ENCODE data around the gene KRTAP13-3. TPM values are rescaled to one million over a fixed set of nuclear protein-coding genes. Genes with fewer than 3 reads are reported as not detected.

The KRTAP13-3 gene
- total RNA-seq, 2 donors from 2014 or later = not detected

- no peaks in the 10 kb centered on the region for H3K36me3 ChIP-seq (ENCODE audit: control insufficient read depth, insufficient read depth, low read length)
- no peak for TF ChIP-seq CTCF (conservative IDR thresholded peaks at IDR 0.05)
- no peak for DNase-seq
- 90 to 96% methylated on average over 4 to 5 of the region's 5 CpGs for WGBS, 2 experiments (ENCODE audit: insufficient coverage in 1 of 2, insufficient read length in 1 of 2)
- H3K4me1 ChIP-seq (ENCODE audit: control insufficient read depth, insufficient read depth, low read length) = no peaks in the 10 kb centered on the region
- peaks cover 8% of the 10 kb centered on the region for H3K27me3 Mint-ChIP-seq (ENCODE audit: insufficient read depth)
- H3K27ac Mint-ChIP-seq = no peak overlapping the region
- no peaks in the 10 kb centered on the region for H3K4me1 Mint-ChIP-seq
- H3K27ac ChIP-seq (ENCODE audit: low read depth, low read length) = no peak overlapping the region
- H3K4me3 ChIP-seq (ENCODE audit: low read length) = no peak overlapping the region
- H3K4me3 Mint-ChIP-seq = no peak overlapping the region
- H3K9me3 Mint-ChIP-seq = peaks cover 28% of the 10 kb centered on the region
- H3K36me3 Mint-ChIP-seq (ENCODE audit: low read depth) = no peaks in the 10 kb centered on the region
- H3K27me3 ChIP-seq (ENCODE audit: control insufficient read depth, insufficient read depth, low read length, poor library complexity, severe bottlenecking) = no peaks in the 10 kb centered on the region
- peaks cover 32% of the 10 kb centered on the region for H3K9me3 ChIP-seq (ENCODE audit: control insufficient read depth, low read length)
- no peak overlapping the region for H3K9ac ChIP-seq (ENCODE audit: extremely low read depth, low read length, poor library complexity, severe bottlenecking)
Measured at GRCh38 chr21:30415993-30416392, 9.7 kb downstream of the KRTAP13-3 start.

GRCh38 chr21:30408782-30409494 is 16.8 kb downstream of the KRTAP13-3 start:
- Histone ChIP-seq H3K27ac (ENCODE audit: low read depth, low read length) (no peak overlapping the region), H3K4me3 (ENCODE audit: low read length) (no peak overlapping the region), H3K4me1 (ENCODE audit: control insufficient read depth, insufficient read depth, low read length) (no peaks in the 10 kb centered on the region), H3K27me3 (ENCODE audit: control insufficient read depth, insufficient read depth, low read length, poor library complexity, severe bottlenecking) (no peaks in the 10 kb centered on the region), H3K36me3 (ENCODE audit: control insufficient read depth, insufficient read depth, low read length) (no peaks in the 10 kb centered on the region), H3K9ac (ENCODE audit: extremely low read depth, low read length, poor library complexity, severe bottlenecking) (no peak overlapping the region), H3K9me3 (ENCODE audit: control insufficient read depth, low read length) (peaks cover 10% of the 10 kb centered on the region)
- Mint-ChIP-seq H3K36me3 (ENCODE audit: low read depth) (no peaks in the 10 kb centered on the region), H3K27ac (peak overlapping the region; percentile 69), H3K27me3 (ENCODE audit: insufficient read depth) (peaks cover 7% of the 10 kb centered on the region), H3K9me3 (peaks cover 6% of the 10 kb centered on the region), H3K4me1 (peaks cover 2% of the 10 kb centered on the region), H3K4me3 (peak overlapping the region; percentile 38)
- WGBS, 2 experiments (ENCODE audit: insufficient coverage in 1 of 2, insufficient read length in 1 of 2) = 28 to 73% methylated on average over 3 to 12 of the region's 14 CpGs
- DNase-seq = peak; percentile 97
- TF ChIP-seq CTCF (conservative IDR thresholded peaks at IDR 0.05) = peak; percentile 86

- H3K27ac ChIP-seq (ENCODE audit: low read depth, low read length) = no peak within 1 kb of the TSS
- WGBS, 2 experiments (ENCODE audit: insufficient coverage in 1 of 2, insufficient read length in 1 of 2) = 86 to 94% methylated on average over 2 to 4 of the region's 4 CpGs
Measured at GRCh38 chr21:30395731-30396130, 30.0 kb downstream of the KRTAP13-3 start, which contains the start of gene KRTAP13-1. TSS of gene KRTAP13-1 (plus strand) at chr21:30396031. CDS start at chr21:30396087, 56 bp downstream.

More at GRCh38 chr21:30395731-30396130, 30.0 kb downstream of the KRTAP13-3 start, which contains the start of gene KRTAP13-1:
- Mint-ChIP-seq H3K4me3 (no peak within 1 kb of the TSS), H3K36me3 (ENCODE audit: low read depth) (no peaks in the 10 kb centered on the region), H3K27me3 (ENCODE audit: insufficient read depth) (no peaks in the 10 kb centered on the region), H3K9me3 (peaks cover 6% of the 10 kb centered on the region), H3K4me1 (no peaks in the 10 kb centered on the region), H3K27ac (no peak within 1 kb of the TSS)
- no peak for DNase-seq
- no peaks in the 10 kb centered on the region for H3K36me3 ChIP-seq (ENCODE audit: control insufficient read depth, insufficient read depth, low read length)
- H3K27me3 ChIP-seq (ENCODE audit: control insufficient read depth, insufficient read depth, low read length, poor library complexity, severe bottlenecking) = no peaks in the 10 kb centered on the region
- H3K9ac ChIP-seq (ENCODE audit: extremely low read depth, low read length, poor library complexity, severe bottlenecking) = no peak within 1 kb of the TSS
- TF ChIP-seq CTCF (conservative IDR thresholded peaks at IDR 0.05) = no peak
- no peaks in the 10 kb centered on the region for H3K9me3 ChIP-seq (ENCODE audit: control insufficient read depth, low read length)
- no peaks in the 10 kb centered on the region for H3K4me1 ChIP-seq (ENCODE audit: control insufficient read depth, insufficient read depth, low read length)
- no peak within 1 kb of the TSS for H3K4me3 ChIP-seq (ENCODE audit: low read length)

Measured in endodermal cell (in vitro differentiated cells).